IMR-90 (cell line): Measurements from ENCODE around the gene CTIF. TPM values are rescaled to one million over a fixed set of nuclear protein-coding genes. Genes with fewer than 3 reads are reported as not detected.

ENCODE experiments used
- ATAC-seq: fragments of 200-7000 bp; cut with Tn5 transposase; 2 replicates; pipeline ENCODE4 v1.9.1; 2020; ENCODE audit warnings: low read depth, mild to moderate bottlenecking, moderate library complexity
- BruUV-seq: library from RNA; stranded (reverse); fragments of 400-500 nt; replicated peaks from 2 replicates; lab custom pipeline; 2021; lab: Mats Ljungman, UMichigan
- CTCF ChIA-PET: fragments of 300-600 bp; formaldehyde crosslinking; extraction: SDS; loops from one replicate; lab custom pipeline; 2021; ENCODE audit warnings: antibody characterized with exemption; lab: Yijun Ruan, JAX
- POLR2A ChIA-PET: fragments of 300-600 bp; sonication (Branson Sonifier 250); formaldehyde crosslinking; loops from one replicate; lab custom pipeline; 2022; ENCODE audit warnings: antibody characterized with exemption; ENCODE audit not compliant: unreplicated experiment; lab: Charles Lee
- DNase-seq: peaks from one replicate; pipeline ENCODE4 v3.0.0; 2013
- H2AFZ ChIP-seq: replicated peaks from 2 replicates; pipeline ENCODE3; 2013; ENCODE audit warnings: low read length, mild to moderate bottlenecking; ENCODE audit not compliant: poor library complexity
- H2AK5ac ChIP-seq: 2 replicates; pipeline ENCODE4 v1.6.1; 2013; ENCODE audit warnings: low read depth, low read length, inconsistent platforms
- H2AK9ac ChIP-seq: replicated peaks from 2 replicates; pipeline ENCODE3; 2013; ENCODE audit warnings: mild to moderate bottlenecking, low read depth, low read length, moderate library complexity; ENCODE audit not compliant: poor library complexity
- H2BK120ac ChIP-seq: 2 replicates; pipeline ENCODE4 v1.6.1; 2013; ENCODE audit warnings: low read depth, low read length, inconsistent platforms
- H2BK15ac ChIP-seq: 3 replicates; pipeline ENCODE4 v1.6.1; 2013; ENCODE audit warnings: low read depth, low read length, inconsistent platforms
- H2BK20ac ChIP-seq: 2 replicates; pipeline ENCODE4 v1.6.1; 2013; ENCODE audit warnings: low read depth, mild to moderate bottlenecking, inconsistent platforms, low read length, moderate library complexity
- H2BK5ac ChIP-seq: 2 replicates; pipeline ENCODE4 v1.6.1; 2013; ENCODE audit warnings: mild to moderate bottlenecking, low read depth, low read length, inconsistent platforms; ENCODE audit not compliant: poor library complexity, severe bottlenecking
- H3K14ac ChIP-seq: replicated peaks from 2 replicates; pipeline ENCODE4 v1.6.1; 2013; ENCODE audit warnings: low read depth, low read length, inconsistent platforms
- H3K18ac ChIP-seq: 2 replicates; pipeline ENCODE4 v1.6.1; 2013; ENCODE audit warnings: low read depth, low read length, control low read depth
- H3K23ac ChIP-seq: 2 replicates; pipeline ENCODE4 v1.6.1; 2013; ENCODE audit warnings: low read depth, low read length, inconsistent platforms
- H3K27ac ChIP-seq: 2 replicates; pipeline ENCODE4 v1.5.1; 2013; ENCODE audit warnings: mild to moderate bottlenecking, control low read depth, low read length; ENCODE audit not compliant: insufficient read depth
- H3K27me3 ChIP-seq: 2 replicates; pipeline ENCODE4 v1.6.1; 2013; ENCODE audit warnings: low read length; ENCODE audit not compliant: control insufficient read depth, insufficient read depth
- H3K36me3 ChIP-seq: 2 replicates; pipeline ENCODE4 v1.6.1; 2013; ENCODE audit warnings: low read length, mixed read lengths; ENCODE audit not compliant: control insufficient read depth, insufficient read depth
- H3K4ac ChIP-seq: 2 replicates; pipeline ENCODE4 v1.6.1; 2013; ENCODE audit warnings: low read depth, low read length, inconsistent platforms
- H3K4me1 ChIP-seq: 2 replicates; pipeline ENCODE4 v1.6.1; 2013; ENCODE audit warnings: low read length, mixed read lengths; ENCODE audit not compliant: control insufficient read depth, insufficient read depth
- H3K4me2 ChIP-seq: 2 replicates; pipeline ENCODE4 v1.6.1; 2013; ENCODE audit warnings: low read depth, mild to moderate bottlenecking, control low read depth, low read length, moderate library complexity
- H3K4me3 ChIP-seq: 2 replicates; pipeline ENCODE4 v1.5.1; 2013; ENCODE audit warnings: low read depth, mild to moderate bottlenecking, control low read depth, low read length, moderate library complexity; ENCODE audit not compliant: insufficient read depth
- H3K56ac ChIP-seq: 2 replicates; pipeline ENCODE4 v1.6.1; 2013; ENCODE audit warnings: low read length, inconsistent platforms; ENCODE audit not compliant: insufficient read depth; ENCODE audit errors: extremely low read depth
- H3K79me1 ChIP-seq, 2 experiments: 2 replicates each; pipeline ENCODE4 v1.6.1; 2013; ENCODE audit warnings: low read length in 2 of 2, inconsistent platforms in 1 of 2, low read depth in 1 of 2
- H3K9ac ChIP-seq: 2 replicates; pipeline ENCODE4 v1.6.1; 2013; ENCODE audit warnings: low read depth, low read length, control low read depth
- H3K9me1 ChIP-seq: 2 replicates; pipeline ENCODE4 v1.6.1; 2013; ENCODE audit warnings: low read length, inconsistent platforms; ENCODE audit not compliant: insufficient read depth
- H3K9me3 ChIP-seq: 2 replicates; pipeline ENCODE4 v1.6.1; 2013; ENCODE audit warnings: low read length; ENCODE audit not compliant: control insufficient read depth, insufficient read depth
- H4K20me1 ChIP-seq: 2 replicates; pipeline ENCODE4 v1.6.1; 2013; ENCODE audit warnings: low read length, inconsistent platforms; ENCODE audit not compliant: insufficient read depth
- H4K5ac ChIP-seq: 2 replicates; pipeline ENCODE4 v1.6.1; 2013; ENCODE audit warnings: mild to moderate bottlenecking, low read depth, low read length, control low read depth
- H4K8ac ChIP-seq, 2 experiments: 2 replicates each; pipeline ENCODE4 v1.6.1; 2013; ENCODE audit warnings: low read depth in 2 of 2, low read length in 2 of 2, control low read depth in 1 of 2, inconsistent platforms in 1 of 2
- H4K91ac ChIP-seq: 2 replicates; pipeline ENCODE4 v1.6.1; 2013; ENCODE audit warnings: low read depth, low read length, inconsistent platforms; ENCODE audit not compliant: insufficient read depth
- BHLHE40 ChIP-seq: fragments of 150-350 bp; IDR thresholded peaks from 2 replicates; pipeline ENCODE4 v1.6.1; 2016; ENCODE audit warnings: mild to moderate bottlenecking, low read depth, low read length
- CEBPB ChIP-seq: IDR thresholded peaks from 2 replicates; pipeline ENCODE4 v1.6.1; 2012; ENCODE audit warnings: low read depth, low read length, improper control_type of control experiment
- CHD1 ChIP-seq: IDR thresholded peaks from 2 replicates; pipeline ENCODE4 v1.6.1; 2012; ENCODE audit warnings: low read depth, low read length, improper control_type of control experiment
- CTCF ChIP-seq: conservative IDR thresholded peaks from 2 replicates; pipeline ENCODE4 v1.5.1; 2012; ENCODE audit warnings: mild to moderate bottlenecking, low read depth, low read length, improper control_type of control experiment
- ELK1 ChIP-seq: fragments of 150-350 bp; IDR thresholded peaks from 2 replicates; pipeline ENCODE4 v1.6.1; 2016; ENCODE audit warnings: low read depth, mild to moderate bottlenecking, low read length, moderate library complexity, borderline replicate concordance
- FOS ChIP-seq: fragments of 150-350 bp; IDR thresholded peaks from 2 replicates; pipeline ENCODE4 v1.6.1; 2016; ENCODE audit warnings: low read depth, low read length
- MAFK ChIP-seq: IDR thresholded peaks from 2 replicates; pipeline ENCODE4 v1.6.1; 2012; ENCODE audit warnings: low read depth, low read length, improper control_type of control experiment
- MAZ ChIP-seq: IDR thresholded peaks from 2 replicates; pipeline ENCODE4 v1.6.1; 2012; ENCODE audit warnings: low read depth, mild to moderate bottlenecking, low read length, improper control_type of control experiment, moderate library complexity, borderline replicate concordance
- MXI1 ChIP-seq: IDR thresholded peaks from 2 replicates; pipeline ENCODE4 v1.6.1; 2012; ENCODE audit warnings: low read depth, mild to moderate bottlenecking, low read length, moderate library complexity, borderline replicate concordance
- NFE2L2 ChIP-seq: fragments of 150-350 bp; IDR thresholded peaks from 2 replicates; pipeline ENCODE4 v1.6.1; 2016; ENCODE audit warnings: low read depth, mild to moderate bottlenecking, low read length
- POLR2A ChIP-seq: IDR thresholded peaks from 2 replicates; pipeline ENCODE4 v1.6.1; 2012; ENCODE audit warnings: mild to moderate bottlenecking, low read depth, low read length
- RAD21 ChIP-seq: IDR thresholded peaks from 2 replicates; pipeline ENCODE4 v1.6.1; 2012; ENCODE audit warnings: low read length, improper control_type of control experiment
- RCOR1 ChIP-seq: IDR thresholded peaks from 2 replicates; pipeline ENCODE4 v1.6.1; 2012; ENCODE audit warnings: mild to moderate bottlenecking, low read length, improper control_type of control experiment; ENCODE audit not compliant: insufficient replicate concordance
- RFX5 ChIP-seq: IDR thresholded peaks from 2 replicates; pipeline ENCODE4 v1.8.0; 2012; ENCODE audit warnings: low read depth, mild to moderate bottlenecking, low read length, moderate library complexity
- SMC3 ChIP-seq: fragments of 150-350 bp; IDR thresholded peaks from 2 replicates; pipeline ENCODE4 v1.6.1; 2016; ENCODE audit warnings: low read depth, mild to moderate bottlenecking, antibody characterized with exemption, low read length, moderate library complexity
- USF2 ChIP-seq: fragments of 150-350 bp; IDR thresholded peaks from 2 replicates; pipeline ENCODE4 v1.6.1; 2017; ENCODE audit warnings: mild to moderate bottlenecking, antibody characterized with exemption, low read length, low read depth
- WGBS, 2 experiments: methylation state at CpG; one replicate each; pipeline versions ENCODE4 v1.1.5 to v1.1.7; 2013; ENCODE audit warnings: missing lambda C conversion rate in 2 of 2; ENCODE audit not compliant: insufficient read length in 1 of 2; ENCODE audit errors: extremely low coverage in 2 of 2; 5-methylcytosine and 5-hydroxymethylcytosine counted together
- dilution Hi-C: fragments of 300-500 bp; cut with HindIII; formaldehyde crosslinking; loops from one replicate; pipeline ENCODE4 v1.14.3; 2018; ENCODE audit warnings: low sequenced_read_pairs; ENCODE audit not compliant: unreplicated experiment
- in situ Hi-C: fragments of 300-500 bp; cut with MboI; formaldehyde crosslinking; loops from 3 replicates; pipeline ENCODE4 v1.14.3; 2019; ENCODE audit warnings: low sequenced_read_pairs, inconsistent platforms, mixed read lengths
- intact Hi-C: fragments of 100-400 bp; cut with micrococcal nuclease; formaldehyde crosslinking; loops from 2 replicates; pipeline ENCODE4 v1.10.0; 2022
- polyA plus RNA-seq, 3 experiments: library from polyadenylated mRNA; depleted of rRNA; stranded (reverse); fragments of >200 nt; gene quantifications; 2 replicates each; pipeline ENCODE4 v1.2.3, GENCODE V29; 2012; ENCODE audit warnings: low replicate concordance in 1 of 3
- total RNA-seq: library from RNA; depleted of rRNA; stranded (reverse); fragments of >200 nt; gene quantifications from 2 replicates; pipeline ENCODE4 v1.2.3, GENCODE V29; 2012

The CTIF gene
- total and polyA plus RNA-seq, 2 of the 4 experiments (the other 2 are of a cell fraction) = 25.1 to 57.0 TPM

- Histone ChIP-seq H3K18ac (no peak overlapping the region; the same call in 1 of the 2 replicates), H3K9me1 (no peaks in the 10 kb centered on the region), H2BK120ac (no peak overlapping the region), H2AFZ (no peak overlapping the region), H2AK5ac (peak overlapping the region; percentile 64; the same call in 1 of the 2 replicates), H3K4ac (no peak overlapping the region), H3K9ac (no peak overlapping the region), H4K20me1 (no peaks in the 10 kb centered on the region), H4K91ac (peak overlapping the region; percentile 9; the same call in 1 of the 2 replicates), H3K79me1 (no peaks in the 10 kb centered on the region; a peak in 1 of 4 replicates), H4K8ac (no peak overlapping the region), H3K27me3 (no peaks in the 10 kb centered on the region), H3K14ac (no peak overlapping the region), H2BK5ac (no peak overlapping the region), H2BK20ac (no peak overlapping the region), H3K56ac (no peak overlapping the region), H3K36me3 (no peaks in the 10 kb centered on the region), H3K4me3 (no peak overlapping the region), H2AK9ac (no peak overlapping the region), H3K4me2 (no peak overlapping the region), H4K5ac (no peak overlapping the region), H3K9me3 (peaks cover 6% of the 10 kb centered on the region), H3K27ac (no peak overlapping the region), H2BK15ac (no peak overlapping the region), H3K23ac (no peak overlapping the region), H3K4me1 (no peaks in the 10 kb centered on the region)
- DNase-seq (no peak), ATAC-seq (no peak)
- in situ Hi-C loops (no loop called here), dilution Hi-C loops (no loop called here), intact Hi-C loops (no loop called here)
- CTCF ChIA-PET = no interaction called here
- no TSS peak for BruUV-seq
- no CpG with 5 or more reads among the region's 6 CpGs for WGBS, 2 experiments
- TF ChIP-seq NFE2L2 (no peak), CTCF (no peak), RFX5 (no peak), USF2 (no peak), MAZ (no peak), RAD21 (no peak), POLR2A (no peak), CEBPB (no peak), RCOR1 (no peak), FOS (no peak), CHD1 (no peak), MXI1 (no peak), BHLHE40 (no peak), MAFK (no peak), ELK1 (no peak), SMC3 (no peak)
- POLR2A ChIA-PET = no interaction called here
Observed at GRCh38 chr18:48909721-48910120, 370.9 kb downstream of the CTIF start.
